COLO668 (cell line): ENCODE results near the gene C4BPA.

ENCODE experiments used
- DNase-seq: peaks from one replicate; lab custom pipeline; 2025; ENCODE audit not compliant: unreplicated experiment; lab: John Stamatoyannopoulos, UW

Gene C4BPA

DNA sequence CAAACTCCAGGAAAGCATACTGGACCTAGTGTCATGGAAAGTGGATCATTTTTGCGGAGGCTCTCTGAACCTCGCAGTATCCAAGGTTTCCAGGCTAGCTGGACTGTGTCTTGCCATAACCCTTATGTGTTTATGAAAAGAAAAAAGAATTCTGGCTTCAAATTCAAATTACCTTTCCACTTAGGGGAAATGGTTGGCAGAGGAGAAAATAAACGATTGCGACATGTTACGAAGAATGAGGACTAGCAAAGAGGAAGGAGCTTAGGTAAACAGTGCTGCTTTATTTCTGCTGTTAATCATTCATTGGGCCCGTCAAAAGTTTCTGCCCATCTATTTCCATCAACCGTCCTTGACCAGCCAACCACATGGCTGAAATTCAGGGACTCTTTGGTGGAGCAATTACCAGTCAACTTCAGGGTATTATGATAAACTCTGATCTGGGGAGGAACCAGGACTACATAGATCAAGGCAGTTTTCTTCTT is at the start of gene C4BPA:
Gene C4BPA, plus strand, starts transcription at position 342 of the 482 bp plus-strand sequence. CDS start 8,793 bp downstream, outside the sequence.
- DNase-seq: no peak

DNA sequence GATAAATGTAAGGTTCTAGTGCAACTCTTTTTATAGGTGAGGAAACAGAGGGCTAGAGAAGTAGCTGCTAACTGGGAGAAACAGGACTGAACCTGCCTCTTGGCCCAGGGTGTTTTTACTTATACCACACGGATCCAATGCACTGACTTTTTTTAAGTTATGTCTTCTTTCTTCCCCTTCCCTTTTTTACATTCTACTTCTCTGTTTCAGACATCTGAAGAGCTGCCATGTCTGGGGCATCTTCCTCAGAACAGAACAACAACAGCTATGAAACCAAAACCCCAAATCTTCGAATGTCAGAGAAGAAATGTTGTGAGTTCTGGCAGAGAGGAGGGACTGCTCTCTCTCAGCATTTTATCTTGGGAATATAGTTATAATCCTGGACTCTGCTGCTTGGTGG is 49.5 kb upstream of the C4BPA start:
- DNase-seq: no peak

- no peak for DNase-seq
These were observed 48.5 kb upstream of the C4BPA start for GRCh38 chr1:207055386-207056001.

- DNase-seq: no peak
These were observed 47.4 kb upstream of the C4BPA start for GRCh38 chr1:207056673-207057072.

- DNase-seq: peak; percentile 17
These were observed 45.8 kb upstream of the C4BPA start for GRCh38 chr1:207058252-207058651.

GRCh38 chr1:207058878-207059867 is 44.9 kb upstream of the C4BPA start:
- peak; percentile 58 for DNase-seq

DNA sequence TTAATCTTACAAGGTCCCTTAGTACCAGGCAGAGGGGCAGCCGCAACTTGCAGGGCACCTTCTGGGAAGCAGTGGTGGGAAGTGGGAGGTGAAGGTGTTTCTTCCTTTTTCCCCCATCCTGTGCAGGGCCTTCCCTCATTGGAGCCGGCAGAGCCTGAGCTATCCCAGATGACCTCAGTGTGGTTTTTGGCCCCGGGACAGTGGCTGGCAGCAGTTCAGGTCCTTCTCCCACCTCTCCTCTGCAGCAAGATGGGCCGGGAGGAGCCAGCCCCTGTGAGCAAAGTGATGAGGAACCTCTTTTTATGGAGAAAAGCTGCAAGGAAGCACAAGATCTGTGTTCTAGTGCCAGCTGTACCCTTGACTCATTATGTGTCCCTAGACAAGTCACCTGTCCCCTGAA is 44.2 kb upstream of the C4BPA start:
- no peak for DNase-seq

DNA sequence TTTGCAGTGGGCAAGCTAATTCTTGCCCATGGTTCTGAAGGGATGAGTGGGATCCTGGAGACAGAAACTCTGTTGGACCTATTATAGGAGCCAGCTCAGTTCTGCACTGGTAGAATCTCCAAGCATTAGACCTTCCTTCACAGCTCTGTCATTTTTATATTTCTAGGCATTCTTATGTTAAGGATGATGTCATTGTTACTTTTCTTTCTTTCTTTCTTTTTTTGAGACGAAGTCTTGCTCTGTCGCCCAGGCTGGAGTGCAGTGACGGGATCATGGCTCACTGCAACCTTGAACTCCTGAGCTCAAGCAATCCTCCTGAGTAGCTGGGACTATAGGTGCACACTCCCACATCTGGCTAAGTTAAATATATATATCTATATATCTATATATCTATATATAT is 43.4 kb upstream of the C4BPA start:
- no peak for DNase-seq

- no peak for DNase-seq
These were observed 42.0 kb upstream of the C4BPA start for GRCh38 chr1:207062058-207062457.

DNA sequence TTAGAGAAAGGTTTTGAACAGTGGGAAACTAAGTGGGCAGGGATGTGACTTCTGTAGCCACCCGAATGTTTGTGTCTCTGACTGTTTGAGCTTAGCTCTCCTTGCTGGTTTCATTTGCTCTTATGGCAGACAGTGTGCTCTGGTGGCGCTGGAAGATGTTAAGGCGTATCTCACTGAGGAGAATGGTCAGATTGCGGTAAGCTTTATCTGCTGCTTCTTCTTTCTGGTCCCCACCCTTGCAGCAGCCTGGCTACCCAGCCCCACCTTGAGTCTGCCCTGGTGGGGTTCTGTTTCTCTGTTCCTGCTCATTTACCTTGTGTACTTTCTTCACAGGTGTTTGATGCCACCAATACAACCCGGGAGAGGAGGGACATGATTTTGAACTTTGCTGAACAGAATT is 41.0 kb upstream of the C4BPA start:
- no peak for DNase-seq

- no peak for DNase-seq
These were observed 39.5 kb upstream of the C4BPA start for GRCh38 chr1:207064561-207064960.

DNA sequence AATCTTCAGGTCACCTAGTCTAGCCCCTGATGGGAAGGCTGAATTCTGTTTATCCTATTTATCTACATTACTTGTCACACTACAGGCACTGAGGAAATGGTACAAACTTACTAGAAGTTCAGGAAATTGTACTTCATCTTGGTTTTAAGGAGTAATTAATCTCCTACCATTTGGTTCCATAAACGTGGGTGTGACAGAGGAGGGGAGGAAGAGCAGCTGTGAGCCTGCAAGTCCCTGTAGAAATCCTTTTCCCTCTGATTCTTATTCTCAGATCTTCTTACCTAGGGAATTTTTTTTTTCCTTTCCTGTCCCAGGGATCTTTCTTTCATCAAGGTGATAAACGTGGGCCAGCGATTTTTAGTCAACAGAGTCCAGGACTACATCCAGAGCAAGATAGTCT is 36.8 kb upstream of the C4BPA start:
- DNase-seq: no peak

DNA sequence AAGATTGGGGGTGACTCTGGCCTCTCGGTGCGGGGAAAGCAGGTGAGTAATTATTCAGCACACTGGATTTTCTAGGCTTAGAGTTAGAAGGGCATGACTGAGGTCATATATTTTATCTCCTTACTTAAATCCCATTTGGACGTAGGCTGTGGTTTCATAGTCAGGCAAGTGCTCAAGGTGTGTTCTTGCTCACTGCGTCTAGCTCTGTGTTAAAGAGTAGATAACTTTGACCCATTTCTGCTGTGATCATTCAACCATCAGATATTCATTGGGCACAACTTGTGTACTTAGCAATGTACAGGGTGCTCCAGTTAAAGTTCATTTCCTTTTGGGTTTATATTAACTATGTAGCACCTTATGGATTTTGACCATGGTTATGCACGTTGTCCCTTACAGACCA is 36.4 kb upstream of the C4BPA start:
- no peak for DNase-seq

- no peak for DNase-seq
These were observed 35.0 kb upstream of the C4BPA start for GRCh38 chr1:207069061-207069460.

- no peak for DNase-seq
These were observed 34.1 kb upstream of the C4BPA start for GRCh38 chr1:207069858-207070506.

GRCh38 chr1:207070811-207071210 is 33.2 kb upstream of the C4BPA start:
- DNase-seq: no peak

- no peak for DNase-seq
These were observed 32.6 kb upstream of the C4BPA start for GRCh38 chr1:207071426-207071825.

GRCh38 chr1:207072233-207072632 is 31.8 kb upstream of the C4BPA start:
- DNase-seq: no peak

GRCh38 chr1:207073906-207074820 is 29.9 kb upstream of the C4BPA start:
- no peak for DNase-seq

DNA sequence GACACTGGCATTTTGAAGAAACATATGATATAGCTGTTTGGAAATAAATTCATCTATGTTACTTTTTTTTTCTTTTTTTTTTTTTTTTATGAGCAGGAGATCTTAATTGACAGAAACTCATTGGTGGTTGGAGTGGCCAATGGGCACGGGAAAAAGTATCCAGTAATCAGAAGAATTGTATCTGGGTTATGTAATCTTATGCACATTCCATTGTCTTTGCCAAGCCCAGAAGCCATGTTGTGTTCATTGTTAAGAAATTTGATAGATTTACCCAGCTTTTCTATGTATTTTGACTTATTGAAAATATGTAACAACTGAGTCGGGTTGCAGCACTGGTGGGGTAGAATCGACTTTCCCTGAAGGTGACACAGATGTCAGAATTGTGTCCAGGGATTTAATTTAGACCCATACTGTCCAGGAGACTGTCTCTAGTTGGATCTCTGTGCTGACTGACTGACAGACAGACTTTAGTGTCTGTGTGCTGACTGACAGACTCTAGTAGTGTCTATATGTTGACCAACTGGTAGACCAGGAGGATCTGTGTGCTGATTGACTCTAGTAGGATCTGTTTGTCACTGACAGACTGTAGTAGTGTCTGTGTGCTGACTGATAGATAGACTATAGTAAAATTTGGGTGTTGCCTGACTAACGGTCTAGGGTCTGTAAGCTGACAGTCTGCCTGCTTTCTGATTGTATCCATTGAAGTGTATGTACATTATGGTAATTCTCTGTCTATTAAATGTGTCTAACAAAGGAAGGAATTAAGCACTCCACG is 27.7 kb upstream of the C4BPA start:
- DNase-seq: no peak
